OCI-LY7 (cell line): ENCODE results near the gene TMEM131L. TPM values are rescaled to one million over a fixed set of nuclear protein-coding genes. Genes with fewer than 3 reads are reported as not detected.

Experiments used
- BruUV-seq: library from RNA; stranded (reverse); fragments of 400-500 nt; replicated peaks from 2 replicates; lab custom pipeline; 2021; lab: Mats Ljungman, UMichigan
- CTCF ChIA-PET: fragments of 300-600 bp; sonication (Branson Sonifier 250); formaldehyde crosslinking; loops from one replicate; lab custom pipeline; 2022; ENCODE audit warnings: antibody characterized with exemption; ENCODE audit not compliant: unreplicated experiment; lab: Charles Lee
- POLR2A ChIA-PET: fragments of 300-600 bp; sonication (Branson Sonifier 250); formaldehyde crosslinking; loops from one replicate; lab custom pipeline; 2022; ENCODE audit warnings: antibody characterized with exemption; lab: Charles Lee
- DNase-seq: peaks from one replicate; pipeline ENCODE4 v3.0.0-alpha.2; 2015; ENCODE audit warnings: low spot score
- H2AFZ ChIP-seq: fragments of 200-600 bp; sonication (generic), shearing (Covaris generic); 2 replicates; pipeline ENCODE4 v1.6.1; 2014; ENCODE audit warnings: mild to moderate bottlenecking, antibody characterized with exemption, low read length, moderate library complexity
- H3K27ac ChIP-seq: fragments of 200-600 bp; sonication (generic); 2 replicates; pipeline ENCODE4 v1.5.1; 2014; ENCODE audit warnings: mixed run types, low read depth, mild to moderate bottlenecking, moderate library complexity, low read length, inconsistent platforms; ENCODE audit not compliant: poor library complexity, severe bottlenecking
- H3K36me3 ChIP-seq: fragments of 200-600 bp; sonication (generic); 2 replicates; pipeline ENCODE4 v1.6.1; 2014; ENCODE audit warnings: mild to moderate bottlenecking, antibody characterized with exemption, low read length, moderate library complexity, mixed read lengths; ENCODE audit not compliant: insufficient read depth
- H3K4me1 ChIP-seq: fragments of 200-600 bp; sonication (generic); 2 replicates; pipeline ENCODE4 v1.5.1; 2014; ENCODE audit warnings: mild to moderate bottlenecking, low read length; ENCODE audit not compliant: insufficient read depth, poor library complexity, severe bottlenecking
- H3K4me2 ChIP-seq: fragments of 200-600 bp; sonication (generic); 2 replicates; pipeline ENCODE4 v1.6.1; 2014; ENCODE audit warnings: mild to moderate bottlenecking, low read length
- H3K4me3 ChIP-seq: fragments of 200-600 bp; sonication (generic); 2 replicates; pipeline ENCODE4 v1.5.1; 2014; ENCODE audit warnings: mild to moderate bottlenecking, low read depth, low read length; ENCODE audit not compliant: poor library complexity, severe bottlenecking
- H3K79me2 ChIP-seq: fragments of 200-600 bp; sonication (generic); 2 replicates; pipeline ENCODE4 v1.6.1; 2016; ENCODE audit warnings: low read depth, mild to moderate bottlenecking, low read length, moderate library complexity, mixed read lengths; ENCODE audit not compliant: insufficient read depth
- H3K9me2 ChIP-seq: fragments of 200-600 bp; sonication (generic); 2 replicates; pipeline ENCODE4 v1.6.1; 2016; ENCODE audit warnings: mild to moderate bottlenecking, low read length, mixed read lengths; ENCODE audit not compliant: insufficient read depth
- H3K9me3 ChIP-seq: fragments of 200-600 bp; sonication (generic); 2 replicates; pipeline ENCODE4 v1.6.1; 2014; ENCODE audit warnings: mild to moderate bottlenecking, mixed run types, low read length, mixed read lengths
- H4K20me1 ChIP-seq: fragments of 200-600 bp; sonication (generic); 2 replicates; pipeline ENCODE4 v1.6.1; 2014; ENCODE audit warnings: mild to moderate bottlenecking, antibody characterized with exemption, low read length, moderate library complexity, mixed read lengths; ENCODE audit not compliant: insufficient read depth
- EZH2phosphoT487 ChIP-seq: fragments of 200-600 bp; sonication (generic); IDR thresholded peaks from 2 replicates; pipeline ENCODE4 v1.6.1; 2018; ENCODE audit warnings: low read depth, borderline replicate concordance, mild to moderate bottlenecking, mixed run types, antibody characterized with exemption, low read length, moderate library complexity, mixed read lengths
- intact Hi-C: fragments of 100-400 bp; cut with micrococcal nuclease; formaldehyde crosslinking; loops from one replicate; pipeline ENCODE4 v1.10.0; 2022; ENCODE audit not compliant: unreplicated experiment
- total RNA-seq, 2 experiments: library from RNA; depleted of rRNA in 1 of 2; stranded (reverse); fragments of >200 nt in 1 of 2; shearing (Covaris generic) in 1 of 2; gene quantifications; 2 replicates each; pipeline ENCODE4 v1.2.3, GENCODE V29; 2014 to 2022
- TF ChIP-seq, protein P1 (sequence below): fragments of 200-600 bp; sonication (generic); conservative IDR thresholded peaks from 2 replicates; pipeline ENCODE4 v1.5.1; 2014; ENCODE audit warnings: mild to moderate bottlenecking, antibody characterized with exemption, low read length, moderate library complexity, mixed read lengths

TMEM131L gene
- total RNA-seq, 2 experiments from 2014 or later: 133 to 148 TPM

- Histone ChIP-seq H3K4me1 (no peaks in the 10 kb centered on the region), H2AFZ (no peak overlapping the region), H3K27ac (no peak overlapping the region), H4K20me1 (no peaks in the 10 kb centered on the region), H3K4me2 (no peak overlapping the region), H3K4me3 (no peak overlapping the region), H3K79me2 (peaks cover 8% of the 10 kb centered on the region; the same call in 1 of the 2 replicates), H3K9me3 (no peaks in the 10 kb centered on the region), H3K9me2 (no peaks in the 10 kb centered on the region), H3K36me3 (peaks cover 99% of the 10 kb centered on the region)
- TF ChIP-seq, protein P1, sequence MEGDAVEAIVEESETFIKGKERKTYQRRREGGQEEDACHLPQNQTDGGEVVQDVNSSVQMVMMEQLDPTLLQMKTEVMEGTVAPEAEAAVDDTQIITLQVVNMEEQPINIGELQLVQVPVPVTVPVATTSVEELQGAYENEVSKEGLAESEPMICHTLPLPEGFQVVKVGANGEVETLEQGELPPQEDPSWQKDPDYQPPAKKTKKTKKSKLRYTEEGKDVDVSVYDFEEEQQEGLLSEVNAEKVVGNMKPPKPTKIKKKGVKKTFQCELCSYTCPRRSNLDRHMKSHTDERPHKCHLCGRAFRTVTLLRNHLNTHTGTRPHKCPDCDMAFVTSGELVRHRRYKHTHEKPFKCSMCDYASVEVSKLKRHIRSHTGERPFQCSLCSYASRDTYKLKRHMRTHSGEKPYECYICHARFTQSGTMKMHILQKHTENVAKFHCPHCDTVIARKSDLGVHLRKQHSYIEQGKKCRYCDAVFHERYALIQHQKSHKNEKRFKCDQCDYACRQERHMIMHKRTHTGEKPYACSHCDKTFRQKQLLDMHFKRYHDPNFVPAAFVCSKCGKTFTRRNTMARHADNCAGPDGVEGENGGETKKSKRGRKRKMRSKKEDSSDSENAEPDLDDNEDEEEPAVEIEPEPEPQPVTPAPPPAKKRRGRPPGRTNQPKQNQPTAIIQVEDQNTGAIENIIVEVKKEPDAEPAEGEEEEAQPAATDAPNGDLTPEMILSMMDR: no peak
- TF ChIP-seq EZH2phosphoT487: no peak
- ChIA-PET POLR2A (interaction anchor here (0.9 to 1.4 kb wide), 3 partner anchors 273 to 310 kb away, joined by 3 to 4 read pairs (median 4); no protein-coding TSS in a partner anchor), CTCF (no interaction called here)
- intact Hi-C loops: no loop called here
- no TSS peak for BruUV-seq
- no peak for DNase-seq
Measured at GRCh38 chr4:153622093-153622492, 155.9 kb downstream of the TMEM131L start.

- no TSS peak for BruUV-seq
- intact Hi-C loops: no loop called here
- Histone ChIP-seq H3K9me2 (no peaks in the 10 kb centered on the region), H3K79me2 (peaks cover 3% of the 10 kb centered on the region; the same call in 1 of the 2 replicates), H3K4me3 (no peak overlapping the region), H3K4me1 (no peaks in the 10 kb centered on the region), H4K20me1 (no peaks in the 10 kb centered on the region), H3K4me2 (no peak overlapping the region), H3K27ac (no peak overlapping the region), H2AFZ (no peak overlapping the region), H3K9me3 (no peaks in the 10 kb centered on the region), H3K36me3 (peaks cover 99% of the 10 kb centered on the region)
- TF ChIP-seq, protein P1: no peak
- TF ChIP-seq EZH2phosphoT487: no peak
- ChIA-PET POLR2A (interaction anchor here (1.4 kb wide), 1 partner anchor 285 kb away, joined by 3 read pairs; no protein-coding TSS in a partner anchor), CTCF (no interaction called here)
- no peak for DNase-seq
Measured at GRCh38 chr4:153622778-153623240, 156.6 kb downstream of the TMEM131L start.

GRCh38 chr4:153623491-153623890 is 157.3 kb downstream of the TMEM131L start:
- Histone ChIP-seq H3K4me1 (no peaks in the 10 kb centered on the region), H2AFZ (no peak overlapping the region), H3K79me2 (peaks cover 3% of the 10 kb centered on the region; the same call in 1 of the 2 replicates), H3K27ac (no peak overlapping the region), H3K4me3 (no peak overlapping the region), H4K20me1 (no peaks in the 10 kb centered on the region), H3K4me2 (no peak overlapping the region), H3K9me3 (no peaks in the 10 kb centered on the region), H3K36me3 (peaks cover 99% of the 10 kb centered on the region), H3K9me2 (no peaks in the 10 kb centered on the region)
- ChIA-PET CTCF (no interaction called here), POLR2A (no interaction called here)
- intact Hi-C loops: no loop called here
- no peak for DNase-seq
- TF ChIP-seq EZH2phosphoT487: no peak
- TF ChIP-seq, protein P1: no peak
- BruUV-seq: TSS peak; percentile 13
